Duodenal mucosa (tissue), 2 donors: Measurements from ENCODE around the gene GRID1.

ENCODE experiments used
- H3K27ac ChIP-seq: one replicate; pipeline ENCODE4 v1.7.0; 2013; ENCODE audit warnings: low read depth, low read length
- H3K27me3 ChIP-seq, 2 donors: one replicate each; pipeline ENCODE4 v1.7.0; 2013; ENCODE audit warnings: low read length in 2 of 2, control low read depth in 1 of 2; ENCODE audit not compliant: insufficient read depth in 2 of 2, control insufficient read depth in 1 of 2
- H3K36me3 ChIP-seq, 2 donors: one replicate each; pipeline ENCODE4 v1.7.0; 2013; ENCODE audit warnings: low read length in 2 of 2, control low read depth in 1 of 2; ENCODE audit not compliant: insufficient read depth in 2 of 2, control insufficient read depth in 1 of 2
- H3K4me1 ChIP-seq, 2 donors: one replicate each; pipeline ENCODE4 v1.7.0; 2013; ENCODE audit warnings: low read length in 2 of 2, control low read depth in 1 of 2; ENCODE audit not compliant: insufficient read depth in 2 of 2, control insufficient read depth in 1 of 2
- H3K4me3 ChIP-seq, 2 donors: one replicate each; pipeline ENCODE4 v1.7.0; 2013; ENCODE audit warnings: low read length in 2 of 2, low read depth in 1 of 2
- H3K9ac ChIP-seq, 2 donors: one replicate each; pipeline ENCODE4 v1.7.0; 2013; ENCODE audit warnings: low read length in 2 of 2, low read depth in 1 of 2
- H3K9me3 ChIP-seq, 2 donors: one replicate each; pipeline ENCODE4 v1.7.0; 2013; ENCODE audit warnings: low read length in 2 of 2, control low read depth in 1 of 2; ENCODE audit not compliant: control insufficient read depth in 1 of 2

The GRID1 gene

DNA sequence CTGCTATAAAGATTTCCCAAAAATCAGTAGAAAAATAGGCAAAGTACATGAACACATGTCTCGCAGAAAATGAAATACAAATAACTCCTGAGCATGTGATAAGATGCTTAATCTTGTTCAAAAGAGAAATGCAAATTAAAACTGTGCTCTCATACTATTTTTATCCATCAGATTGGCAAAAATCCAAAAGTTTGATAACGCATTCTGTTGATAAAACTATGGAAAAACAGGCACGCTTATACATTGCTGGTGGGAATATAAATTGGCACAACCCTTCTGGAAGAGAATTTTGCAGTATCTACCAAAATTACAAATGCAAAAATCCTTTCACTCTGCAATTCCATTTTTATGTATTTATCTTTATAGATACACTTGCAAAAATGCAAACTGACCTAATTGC, 315.0 kb downstream of the GRID1 start:
- Histone ChIP-seq H3K4me3 (no peak overlapping the region), H3K4me1 (no peaks in the 10 kb centered on the region)

GRCh38 chr10:86049442-86049841, 317.2 kb downstream of the GRID1 start:
- no peak overlapping the region for H3K9ac ChIP-seq
- no peaks in the 10 kb centered on the region for H3K36me3 ChIP-seq
- no peak overlapping the region for H3K4me3 ChIP-seq
- no peak overlapping the region for H3K27ac ChIP-seq
- no peaks in the 10 kb centered on the region for H3K4me1 ChIP-seq
- H3K9me3 ChIP-seq = no peaks in the 10 kb centered on the region
- no peaks in the 10 kb centered on the region for H3K27me3 ChIP-seq

More for the DNA sequence above, 315.0 kb downstream of the GRID1 start:
- no peaks in the 10 kb centered on the region for H3K9me3 ChIP-seq
- H3K27ac ChIP-seq = no peak overlapping the region
- H3K36me3 ChIP-seq = no peaks in the 10 kb centered on the region
- H3K27me3 ChIP-seq = no peaks in the 10 kb centered on the region
- H3K9ac ChIP-seq = no peak overlapping the region

DNA sequence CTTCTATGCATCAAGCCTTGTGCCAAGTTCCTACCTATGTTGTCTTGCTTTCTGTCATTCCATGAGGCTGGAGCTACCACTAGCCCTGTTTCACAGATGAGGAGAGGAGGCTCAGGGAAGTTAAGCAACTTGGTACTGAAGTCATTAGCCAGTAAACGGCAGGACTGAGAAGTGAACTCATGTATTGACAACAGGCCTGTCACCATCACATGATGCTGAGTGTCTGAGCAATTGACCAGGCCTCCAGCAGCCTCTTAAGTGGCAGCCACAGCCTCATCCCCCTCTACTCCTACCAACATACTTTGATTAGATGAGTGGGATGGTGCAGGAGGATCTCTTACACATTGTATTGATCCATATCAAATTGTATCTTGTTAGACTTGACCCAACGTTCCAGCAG, 317.6 kb downstream of the GRID1 start:
- Histone ChIP-seq H3K9ac (no peak overlapping the region), H3K4me3 (no peak overlapping the region), H3K27ac (no peak overlapping the region), H3K36me3 (no peaks in the 10 kb centered on the region), H3K9me3 (no peaks in the 10 kb centered on the region), H3K27me3 (no peaks in the 10 kb centered on the region), H3K4me1 (no peaks in the 10 kb centered on the region)

GRCh38 chr10:86048571-86048970, 318.0 kb downstream of the GRID1 start:
- H3K4me1 ChIP-seq = no peaks in the 10 kb centered on the region
- no peaks in the 10 kb centered on the region for H3K36me3 ChIP-seq

GRCh38 chr10:86047588-86047987, 319.0 kb downstream of the GRID1 start:
- no peaks in the 10 kb centered on the region for H3K36me3 ChIP-seq

More at GRCh38 chr10:86048571-86048970, 318.0 kb downstream of the GRID1 start:
- H3K27ac ChIP-seq = no peak overlapping the region
- no peak overlapping the region for H3K9ac ChIP-seq
- no peak overlapping the region for H3K4me3 ChIP-seq
- H3K27me3 ChIP-seq = no peaks in the 10 kb centered on the region
- H3K9me3 ChIP-seq = no peaks in the 10 kb centered on the region

DNA sequence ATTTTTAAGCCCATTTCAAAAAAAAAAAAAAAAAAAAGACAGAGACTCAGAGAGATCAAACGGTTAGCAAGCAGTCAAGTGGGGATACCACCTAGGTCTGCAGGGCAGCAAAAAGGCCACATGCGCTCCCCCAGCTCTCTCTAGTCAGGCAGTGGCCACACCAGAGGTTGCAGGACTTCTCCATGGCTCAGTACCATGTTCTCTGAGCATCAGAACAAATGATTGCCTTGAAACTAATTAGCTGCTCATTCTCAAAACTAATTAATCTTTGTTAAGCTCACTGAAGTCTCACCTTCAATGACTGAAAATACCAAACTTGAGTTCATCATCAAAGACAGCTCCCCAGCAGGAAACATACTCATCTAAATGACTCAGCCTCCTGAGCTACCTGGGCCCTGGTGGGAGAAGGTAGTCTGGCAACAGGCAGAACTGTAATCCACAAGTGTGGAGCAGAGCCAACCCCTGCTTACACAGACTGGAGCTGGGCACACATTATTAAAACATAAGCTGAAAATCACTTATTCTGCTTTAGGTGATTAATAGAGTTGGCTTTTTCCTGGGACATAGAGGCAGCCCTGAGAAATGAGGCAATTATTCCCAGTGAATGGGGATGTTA, 319.6 kb downstream of the GRID1 start:
- no peaks in the 10 kb centered on the region for H3K4me1 ChIP-seq
- H3K9ac ChIP-seq = no peak overlapping the region
- no peaks in the 10 kb centered on the region for H3K27me3 ChIP-seq
- H3K36me3 ChIP-seq = no peaks in the 10 kb centered on the region
- no peaks in the 10 kb centered on the region for H3K9me3 ChIP-seq
- H3K27ac ChIP-seq = no peak overlapping the region
- no peak overlapping the region for H3K4me3 ChIP-seq

More at GRCh38 chr10:86047588-86047987, 319.0 kb downstream of the GRID1 start:
- H3K27ac ChIP-seq = no peak overlapping the region
- H3K9me3 ChIP-seq = no peaks in the 10 kb centered on the region
- H3K9ac ChIP-seq = no peak overlapping the region
- no peak overlapping the region for H3K4me3 ChIP-seq
- no peaks in the 10 kb centered on the region for H3K27me3 ChIP-seq
- no peaks in the 10 kb centered on the region for H3K4me1 ChIP-seq

GRCh38 chr10:86045896-86046295, 320.7 kb downstream of the GRID1 start:
- Histone ChIP-seq H3K9ac (no peak overlapping the region), H3K27me3 (no peaks in the 10 kb centered on the region), H3K36me3 (no peaks in the 10 kb centered on the region), H3K27ac (no peak overlapping the region), H3K9me3 (no peaks in the 10 kb centered on the region), H3K4me1 (no peaks in the 10 kb centered on the region), H3K4me3 (no peak overlapping the region)

DNA sequence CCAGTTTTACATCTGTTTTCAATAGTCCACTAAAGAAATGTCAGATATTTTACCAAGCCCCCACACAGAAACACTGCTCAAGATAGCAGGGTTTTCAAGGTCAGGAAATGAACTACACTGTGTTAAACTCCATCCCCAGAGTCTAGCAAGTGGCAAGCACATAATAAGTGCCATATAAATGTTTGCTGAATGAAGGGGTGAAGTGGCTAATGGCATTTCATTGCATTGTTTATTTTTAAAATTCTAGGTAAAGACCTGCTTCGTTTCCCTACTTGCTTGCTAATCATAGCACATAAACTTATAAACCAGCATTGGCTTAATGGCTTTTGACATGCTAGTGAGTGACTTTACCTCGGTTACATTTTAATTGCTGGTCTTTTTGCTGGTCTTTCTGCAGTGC, 322.6 kb downstream of the GRID1 start:
- Histone ChIP-seq H3K36me3 (no peaks in the 10 kb centered on the region), H3K27ac (no peak overlapping the region), H3K9ac (no peak overlapping the region), H3K4me1 (no peaks in the 10 kb centered on the region), H3K4me3 (no peak overlapping the region), H3K27me3 (no peaks in the 10 kb centered on the region), H3K9me3 (no peaks in the 10 kb centered on the region)

DNA sequence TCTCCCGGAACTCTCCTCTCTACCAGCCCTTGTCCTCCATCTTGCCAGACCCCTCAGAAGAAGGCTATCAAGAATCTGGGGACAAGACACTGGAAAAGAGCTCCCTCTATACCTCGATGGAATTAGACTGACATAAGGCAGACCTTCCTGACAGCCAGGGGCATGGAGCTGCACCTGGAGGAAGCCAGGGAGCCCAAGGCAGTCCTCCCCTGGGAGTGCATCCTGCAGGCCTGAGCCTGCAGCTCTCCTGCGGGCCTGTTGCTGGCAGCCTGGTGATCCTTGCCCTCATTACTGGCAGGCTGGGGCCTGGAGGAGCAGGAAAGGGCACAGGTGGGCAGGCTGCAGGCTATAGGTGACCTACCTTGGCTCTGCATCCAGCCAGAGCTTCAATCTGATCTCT, 323.4 kb downstream of the GRID1 start:
- Histone ChIP-seq H3K9me3 (no peaks in the 10 kb centered on the region), H3K36me3 (no peaks in the 10 kb centered on the region), H3K27ac (no peak overlapping the region), H3K4me1 (no peaks in the 10 kb centered on the region), H3K9ac (no peak overlapping the region), H3K27me3 (no peaks in the 10 kb centered on the region), H3K4me3 (no peak overlapping the region)

GRCh38 chr10:86042161-86042560, 324.4 kb downstream of the GRID1 start:
- Histone ChIP-seq H3K9me3 (no peaks in the 10 kb centered on the region), H3K27me3 (no peaks in the 10 kb centered on the region), H3K36me3 (no peaks in the 10 kb centered on the region), H3K4me1 (no peaks in the 10 kb centered on the region), H3K9ac (no peak overlapping the region), H3K27ac (no peak overlapping the region), H3K4me3 (no peak overlapping the region)

DNA sequence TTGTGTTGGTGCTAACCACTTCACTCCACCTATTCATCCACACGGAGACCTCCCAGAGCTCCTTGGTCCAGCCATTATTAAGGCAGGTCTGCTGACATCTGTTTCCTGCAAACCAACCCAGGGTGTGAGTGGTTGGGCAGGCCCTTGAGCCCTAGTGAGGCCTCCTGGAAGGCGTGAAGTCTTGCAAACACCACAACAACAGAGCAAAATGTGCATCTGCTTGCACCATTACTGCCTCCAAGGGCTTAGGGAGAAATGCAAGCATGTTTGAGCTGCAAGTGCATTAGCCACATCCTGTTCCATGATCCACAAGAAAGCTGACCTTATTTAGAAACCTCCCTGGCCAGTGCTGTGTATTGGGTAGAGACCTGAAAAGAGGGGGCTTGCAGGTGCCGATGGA, 325.5 kb downstream of the GRID1 start:
- H3K36me3 ChIP-seq = no peaks in the 10 kb centered on the region
- no peaks in the 10 kb centered on the region for H3K9me3 ChIP-seq
- H3K27me3 ChIP-seq = no peaks in the 10 kb centered on the region
- H3K4me3 ChIP-seq = no peak overlapping the region
- no peak overlapping the region for H3K9ac ChIP-seq
- H3K4me1 ChIP-seq = no peaks in the 10 kb centered on the region
- no peak overlapping the region for H3K27ac ChIP-seq
